GM21619 (cell line): Measurements from ENCODE around the gene PLCB4.
A peak's percentile ranks its signal among the peaks of the same experiment; 100 is the strongest.

ENCODE experiments used
- ATAC-seq: cut with Tn5 transposase; IDR thresholded peaks from one replicate; pipeline ENCODE4 v1.9.1; 2021; ENCODE audit not compliant: unreplicated experiment

PLCB4 gene

DNA sequence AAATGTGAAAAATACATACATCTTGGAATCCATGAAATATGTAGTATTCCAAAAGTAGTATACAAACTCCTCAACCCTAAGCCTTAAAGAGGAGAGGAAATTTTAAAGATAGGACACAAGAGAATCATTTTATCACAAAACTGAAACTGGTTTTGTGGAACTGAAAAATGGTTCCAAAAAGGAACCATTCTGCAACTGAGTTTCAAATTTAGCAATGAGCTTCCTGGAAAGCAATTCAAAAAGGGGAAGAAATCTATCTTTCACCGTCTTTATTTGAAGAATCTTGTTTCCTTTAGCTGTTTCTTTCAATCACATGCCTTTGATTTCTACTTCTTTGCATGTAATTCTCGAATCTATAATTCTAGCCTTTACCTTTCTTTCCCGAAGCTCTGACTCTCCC is 413.3 kb downstream of the PLCB4 start:
- ATAC-seq, result no peak

GRCh38 chr20:9483131-9483530 is 414.2 kb downstream of the PLCB4 start:
- no peak for ATAC-seq

DNA sequence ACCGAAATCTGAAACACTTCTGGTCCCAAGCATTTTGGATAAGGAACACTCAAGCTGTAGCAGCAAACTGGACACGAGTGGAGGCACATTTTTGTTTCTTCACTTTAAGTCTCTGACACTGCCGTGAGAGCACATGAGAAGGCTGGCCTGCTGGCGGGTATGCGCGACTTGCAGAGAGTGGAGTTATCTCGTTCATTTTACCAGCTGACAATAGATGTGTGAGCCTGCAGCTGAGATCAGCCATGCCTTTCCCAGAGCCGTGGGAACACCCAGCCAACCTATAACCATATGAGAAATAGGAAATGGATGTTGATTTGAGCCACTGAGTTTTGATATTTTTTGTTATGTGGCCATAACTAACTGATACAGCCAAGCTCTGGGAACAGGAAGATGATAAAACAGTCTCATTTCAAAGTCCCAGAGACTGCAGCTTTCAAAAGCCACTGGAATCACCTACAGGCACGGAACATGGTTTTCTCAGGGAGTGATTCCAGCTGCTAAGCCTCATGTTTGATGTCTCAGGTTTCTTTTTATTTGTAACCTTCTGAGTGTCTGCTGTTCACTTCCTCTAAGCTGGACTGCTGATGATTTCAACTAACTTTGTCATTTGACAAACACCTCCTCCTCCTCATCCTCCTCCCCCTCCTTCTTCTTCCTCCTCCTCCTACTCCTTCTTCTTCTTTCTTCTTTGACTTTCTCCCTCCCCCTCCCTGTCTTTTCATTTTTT is 416.9 kb downstream of the PLCB4 start:
- ATAC-seq, result no peak

GRCh38 chr20:9487231-9487630 is 418.3 kb downstream of the PLCB4 start:
- ATAC-seq, result no peak

GRCh38 chr20:9488063-9488462 is 419.2 kb downstream of the PLCB4 start:
- no peak for ATAC-seq

GRCh38 chr20:9490161-9490560 is 421.3 kb downstream of the PLCB4 start:
- ATAC-seq, result no peak

GRCh38 chr20:9490631-9491030 is 421.7 kb downstream of the PLCB4 start:
- no peak for ATAC-seq

GRCh38 chr20:9491324-9491723 is 422.4 kb downstream of the PLCB4 start:
- no peak for ATAC-seq

GRCh38 chr20:9492067-9492466 is 423.2 kb downstream of the PLCB4 start:
- no peak for ATAC-seq

GRCh38 chr20:9493803-9494202 is 424.9 kb downstream of the PLCB4 start:
- ATAC-seq, result no peak

- ATAC-seq, result no peak
Observed at GRCh38 chr20:9495701-9496100, 426.8 kb downstream of the PLCB4 start.

DNA sequence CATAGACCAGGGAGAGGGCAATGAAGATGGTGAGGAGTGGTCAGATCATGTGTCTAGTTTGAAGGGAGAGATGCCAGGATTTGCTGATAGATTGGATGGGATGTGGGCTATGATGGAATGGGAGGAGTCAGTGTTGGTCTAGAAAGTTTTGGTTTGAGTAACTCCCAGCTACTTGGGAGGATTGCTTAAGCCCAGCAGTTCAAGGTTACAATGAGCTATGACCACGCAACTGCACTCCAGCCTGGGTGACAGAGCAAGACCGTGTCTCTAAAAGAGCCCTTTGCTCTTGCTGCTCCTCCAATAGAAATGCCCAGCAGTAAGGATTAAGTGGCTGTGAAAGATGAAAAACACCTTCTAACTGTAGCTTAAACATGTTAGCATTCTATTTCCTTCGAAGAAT is 427.3 kb downstream of the PLCB4 start:
- no peak for ATAC-seq

- ATAC-seq, result no peak
Observed at GRCh38 chr20:9498322-9498721, 429.4 kb downstream of the PLCB4 start.

GRCh38 chr20:9499126-9499899 is 430.4 kb downstream of the PLCB4 start:
- no peak for ATAC-seq

- ATAC-seq, result peak; percentile 56
Observed at GRCh38 chr20:9500121-9500520, 431.2 kb downstream of the PLCB4 start.

DNA sequence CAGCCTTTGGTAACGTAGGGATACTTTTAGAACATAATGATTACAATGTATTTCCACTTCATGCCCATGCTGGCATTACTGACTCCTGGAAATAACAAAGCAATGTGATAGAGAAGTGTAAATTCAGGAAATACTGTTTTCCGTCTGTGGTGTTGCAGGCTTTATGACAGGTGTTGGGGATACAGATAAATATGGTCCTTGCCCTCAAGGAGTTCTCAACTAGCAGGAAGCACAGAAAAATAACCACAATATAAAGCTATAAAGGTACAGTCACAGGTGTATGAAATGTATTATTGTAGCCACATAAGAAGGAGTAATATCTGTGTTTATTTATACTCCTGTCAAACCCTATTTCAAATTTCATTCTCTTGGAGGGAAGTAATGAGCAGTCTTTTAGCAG is 432.6 kb downstream of the PLCB4 start:
- no peak for ATAC-seq

DNA sequence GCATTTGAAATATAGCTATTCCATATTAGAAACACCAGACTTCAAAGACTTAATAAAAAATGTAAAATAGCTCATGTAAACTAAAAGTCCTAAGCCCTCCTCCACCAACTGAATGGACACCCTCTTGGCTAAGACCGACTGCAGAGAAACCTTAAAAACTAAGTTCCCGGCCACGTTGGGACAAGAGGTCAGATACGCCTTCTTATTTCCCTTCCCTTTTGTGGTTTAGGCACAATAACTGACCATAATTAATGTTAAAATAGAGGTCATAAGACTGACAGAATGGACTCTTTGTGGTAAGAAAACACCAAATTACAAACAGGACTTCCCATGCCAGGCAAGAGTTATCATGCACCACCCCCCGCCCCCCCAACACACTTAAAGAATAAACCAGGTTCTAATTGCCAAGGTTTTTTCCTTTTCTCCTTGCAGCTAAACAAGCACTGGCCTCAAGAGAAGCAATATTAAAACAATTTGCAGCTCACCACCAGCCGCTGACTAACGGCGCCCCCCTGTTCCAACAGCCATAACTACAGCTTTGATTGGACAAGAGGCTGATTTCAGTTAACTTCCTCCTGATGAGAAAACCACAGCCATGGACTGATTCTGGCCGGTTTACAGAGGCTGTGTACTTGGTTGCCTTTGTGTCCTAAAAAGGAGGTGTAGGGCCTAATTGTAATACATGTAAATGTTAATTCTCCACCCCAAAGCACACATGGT is 434.8 kb downstream of the PLCB4 start:
- ATAC-seq, result no peak

GRCh38 chr20:9506280-9506821 is 437.5 kb downstream of the PLCB4 start:
- no peak for ATAC-seq

DNA sequence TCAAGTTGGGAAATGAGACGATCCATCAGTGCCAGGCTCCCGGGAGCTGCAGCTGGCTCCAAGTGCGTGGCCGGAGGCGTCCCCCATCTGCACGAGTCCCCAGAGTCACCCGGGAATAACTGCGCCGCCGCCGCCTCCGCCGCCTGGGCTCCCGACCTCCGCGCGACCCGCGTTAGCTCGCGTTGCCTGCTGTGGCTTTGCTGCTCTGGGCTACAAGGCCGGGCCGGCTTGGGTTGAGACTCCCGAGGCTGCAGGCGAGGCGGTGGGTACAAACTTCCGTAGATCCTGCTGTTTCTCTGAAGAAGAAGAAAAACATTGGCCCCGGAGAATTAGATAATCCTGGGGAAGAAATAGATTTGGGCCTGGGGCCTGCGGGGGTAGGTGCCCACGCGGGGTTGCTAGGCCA is 438.1 kb downstream of the PLCB4 start:
- ATAC-seq, result no peak

DNA sequence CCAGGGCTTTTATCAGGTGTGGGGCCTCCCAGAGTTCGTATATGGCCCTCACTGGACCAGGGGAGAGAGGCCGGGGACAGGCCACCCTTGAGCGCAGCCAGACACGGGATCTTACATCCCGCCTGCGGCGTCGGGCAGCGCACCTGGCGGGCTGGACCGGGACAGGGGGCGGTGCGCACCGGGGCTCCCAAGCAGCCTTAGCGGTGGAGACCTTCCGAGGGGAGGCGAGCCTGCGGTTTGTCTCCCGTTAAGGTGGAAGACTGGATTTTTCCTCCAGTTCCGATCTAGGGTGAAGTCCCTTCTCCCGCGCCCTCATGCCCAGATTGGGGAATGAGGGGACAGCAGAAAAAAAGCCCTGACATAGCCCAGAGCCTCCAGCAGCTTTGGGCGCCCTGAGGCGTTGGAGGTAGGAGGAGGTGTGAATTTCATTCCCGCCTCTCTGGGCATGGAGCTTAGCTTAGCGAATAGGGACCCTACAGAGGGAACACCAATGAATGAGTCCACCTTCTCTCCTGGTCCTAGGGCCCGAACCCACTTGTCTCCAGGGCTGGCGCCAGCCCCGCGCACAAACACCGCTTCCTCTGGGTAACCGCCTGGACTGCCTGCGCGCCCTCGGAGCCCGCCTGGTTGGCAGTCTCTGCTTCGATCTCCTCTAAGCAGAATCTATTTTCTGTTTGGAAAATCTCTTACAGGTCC is 438.8 kb downstream of the PLCB4 start:
- no peak for ATAC-seq

DNA sequence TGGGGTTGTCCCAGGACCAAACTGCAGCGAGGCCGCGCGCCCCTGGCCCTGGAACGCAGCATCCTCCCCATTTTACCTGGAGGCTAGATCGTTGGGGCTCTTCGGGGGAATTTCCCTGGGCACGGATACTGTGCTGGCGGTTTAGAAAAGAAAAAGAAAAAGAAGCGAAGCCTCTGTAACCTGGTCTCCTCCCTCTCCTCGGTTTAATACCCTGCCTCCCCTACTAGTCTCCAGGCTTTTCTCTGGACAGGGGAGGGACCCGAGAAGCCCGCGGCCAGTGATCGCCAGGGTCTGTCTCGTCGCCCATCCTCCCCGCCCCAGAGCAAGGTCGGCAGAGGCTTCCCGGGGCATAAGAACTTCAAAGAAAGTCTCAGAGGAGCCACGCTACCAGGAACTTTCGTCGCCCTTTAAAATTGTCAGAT is 439.4 kb downstream of the PLCB4 start:
- no peak for ATAC-seq
